GM19468 (cell line): ENCODE measurements around the gene EPHB1.
"Not testable (repeated sequence)": the region's sequence is repeated elsewhere in the genome, so short reads cannot be mapped to it uniquely, and the experiment has no call there.

Source experiments
- ATAC-seq: cut with Tn5 transposase; IDR thresholded peaks from one replicate; pipeline ENCODE4 v1.9.1; 2021; ENCODE audit warnings: mild to moderate bottlenecking, moderate library complexity, moderate number of reproducible peaks; ENCODE audit not compliant: unreplicated experiment; ENCODE audit errors: extremely low read depth

Gene EPHB1

GRCh38 chr3:134932035-134932434, 137.0 kb downstream of the EPHB1 start:
- no peak for ATAC-seq

- ATAC-seq: no peak
Measured at GRCh38 chr3:134933997-134934396, 138.9 kb downstream of the EPHB1 start.

GRCh38 chr3:134934933-134935332, 139.9 kb downstream of the EPHB1 start:
- no peak for ATAC-seq

- no peak for ATAC-seq
Measured at GRCh38 chr3:134937256-134938028, 142.4 kb downstream of the EPHB1 start.

GRCh38 chr3:134938029-134938525, 143.0 kb downstream of the EPHB1 start:
- ATAC-seq: no peak

- no peak for ATAC-seq
Measured at GRCh38 chr3:134939978-134940377, 144.9 kb downstream of the EPHB1 start.

GRCh38 chr3:134941820-134942219, 146.8 kb downstream of the EPHB1 start:
- ATAC-seq: no peak

GRCh38 chr3:134944429-134944828, 149.4 kb downstream of the EPHB1 start:
- ATAC-seq: no peak

- no peak for ATAC-seq
Measured at GRCh38 chr3:134949150-134949549, 154.1 kb downstream of the EPHB1 start.

GRCh38 chr3:134952371-134952770, 157.3 kb downstream of the EPHB1 start:
- no peak for ATAC-seq

GRCh38 chr3:134955874-134956273, 160.8 kb downstream of the EPHB1 start:
- ATAC-seq: no peak

- ATAC-seq: peak; percentile 50
Measured at GRCh38 chr3:134956395-134956794, 161.3 kb downstream of the EPHB1 start.

- ATAC-seq: no peak
Measured at GRCh38 chr3:134956844-134957243, 161.8 kb downstream of the EPHB1 start.

- ATAC-seq: no peak
Measured at GRCh38 chr3:134959516-134959915, 164.5 kb downstream of the EPHB1 start.

GRCh38 chr3:134964226-134964625, 169.2 kb downstream of the EPHB1 start:
- ATAC-seq: no peak

GRCh38 chr3:134965865-134966481, 170.9 kb downstream of the EPHB1 start:
- no peak for ATAC-seq

- no peak for ATAC-seq
Measured at GRCh38 chr3:134970895-134971294, 175.8 kb downstream of the EPHB1 start.

- no peak for ATAC-seq
Measured at GRCh38 chr3:134971306-134971705, 176.2 kb downstream of the EPHB1 start.

GRCh38 chr3:134971907-134972306, 176.8 kb downstream of the EPHB1 start:
- not testable (repeated sequence) for ATAC-seq

- ATAC-seq: no peak
Measured at GRCh38 chr3:134972836-134973455, 177.9 kb downstream of the EPHB1 start.

GRCh38 chr3:134974624-134975023, 179.6 kb downstream of the EPHB1 start:
- no peak for ATAC-seq
